Adipocyte (in vitro differentiated cells): ENCODE results near the gene CEP20.
"Not testable (repeated sequence)": the region's sequence is repeated elsewhere in the genome, so short reads cannot be mapped to it uniquely, and the experiment has no call there.

Source experiments
- DNase-seq: peaks from one replicate; pipeline ENCODE4 v3.0.0-alpha.2; 2015; ENCODE audit warnings: low read depth
- H3K27me3 ChIP-seq: replicated peaks from 2 replicates; pipeline ENCODE4 v1.7.0; 2013; ENCODE audit warnings: mild to moderate bottlenecking, low read length, moderate library complexity; ENCODE audit not compliant: control insufficient read depth, insufficient read depth
- H3K36me3 ChIP-seq: 2 replicates; pipeline ENCODE4 v1.7.0; 2013; ENCODE audit warnings: low read length, mild to moderate bottlenecking, moderate library complexity; ENCODE audit not compliant: control insufficient read depth, insufficient read depth, severe bottlenecking
- H3K4me1 ChIP-seq: 2 replicates; pipeline ENCODE4 v1.7.0; 2013; ENCODE audit warnings: mild to moderate bottlenecking, low read length, moderate library complexity; ENCODE audit not compliant: control insufficient read depth, insufficient read depth
- H3K4me3 ChIP-seq: 2 replicates; pipeline ENCODE4 v1.7.0; 2013; ENCODE audit warnings: mild to moderate bottlenecking, low read length, moderate library complexity
- H3K9ac ChIP-seq: 2 replicates; pipeline ENCODE4 v1.7.0; 2013; ENCODE audit warnings: mild to moderate bottlenecking, low read length, moderate library complexity
- H3K9me3 ChIP-seq: 2 replicates; pipeline ENCODE4 v1.7.0; 2013; ENCODE audit warnings: mild to moderate bottlenecking, low read length, moderate library complexity; ENCODE audit not compliant: control insufficient read depth

CEP20 gene, protein sequence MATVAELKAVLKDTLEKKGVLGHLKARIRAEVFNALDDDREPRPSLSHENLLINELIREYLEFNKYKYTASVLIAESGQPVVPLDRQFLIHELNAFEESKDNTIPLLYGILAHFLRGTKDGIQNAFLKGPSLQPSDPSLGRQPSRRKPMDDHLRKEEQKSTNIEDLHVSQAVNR

DNA sequence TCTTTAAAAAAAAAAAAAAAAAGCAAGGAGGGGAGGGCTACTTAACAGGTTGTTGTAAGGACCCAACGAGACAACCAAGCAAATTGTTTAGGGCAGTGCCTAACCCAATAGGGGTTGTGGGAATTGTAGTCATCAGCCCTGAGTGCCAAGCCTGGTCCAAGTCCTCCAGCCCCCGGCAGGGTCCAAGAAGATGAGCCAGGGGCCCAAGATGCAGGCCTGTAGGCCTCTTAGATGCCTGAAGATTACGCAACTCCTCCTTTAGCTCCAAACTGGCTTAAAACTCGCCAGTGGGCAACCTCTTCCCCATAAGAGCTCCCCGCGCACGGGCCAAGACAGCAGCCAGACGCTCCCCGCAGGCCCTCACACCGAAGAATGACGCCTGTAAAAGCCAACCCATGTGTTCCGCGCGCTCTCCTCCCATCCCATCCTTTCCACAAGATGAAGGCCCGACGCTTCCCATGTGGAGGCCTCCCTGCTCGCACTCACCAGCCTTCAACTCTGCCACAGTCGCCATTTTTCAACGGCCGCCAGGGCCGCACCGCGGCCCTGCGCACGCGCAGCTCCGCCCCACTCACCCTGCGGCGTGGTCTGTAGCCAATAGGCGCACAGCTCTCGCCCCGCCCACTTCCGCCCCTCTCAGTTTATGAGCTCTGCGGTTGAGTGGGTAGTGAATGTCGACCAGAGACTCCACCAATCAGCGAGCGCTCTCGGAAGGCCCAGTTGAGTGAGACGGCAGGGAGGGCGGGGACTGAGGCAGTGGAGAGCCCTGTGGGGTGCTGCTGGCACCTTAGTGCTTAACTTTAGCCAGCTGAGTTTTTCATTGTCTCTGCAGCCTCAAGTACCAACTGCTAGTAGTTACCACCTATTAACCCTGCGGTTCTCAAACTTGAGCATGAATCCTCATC, at the start of gene CEP20:
Gene CEP20, minus strand, starts transcription at position 532 of the 905 bp plus-strand sequence. Its CDS starts 18 bp downstream, at position 514.
- peaks cover 5% of the 10 kb centered on the region for H3K36me3 ChIP-seq
- DNase-seq, result peak; percentile 100
- H3K9me3 ChIP-seq, result no peaks in the 10 kb centered on the region
- peaks cover 22% of the 10 kb centered on the region for H3K4me1 ChIP-seq
- H3K4me3 ChIP-seq, result peak within 1 kb of the TSS; percentile 98
- no peaks in the 10 kb centered on the region for H3K27me3 ChIP-seq
- H3K9ac ChIP-seq, result peak within 1 kb of the TSS; percentile 97

DNA sequence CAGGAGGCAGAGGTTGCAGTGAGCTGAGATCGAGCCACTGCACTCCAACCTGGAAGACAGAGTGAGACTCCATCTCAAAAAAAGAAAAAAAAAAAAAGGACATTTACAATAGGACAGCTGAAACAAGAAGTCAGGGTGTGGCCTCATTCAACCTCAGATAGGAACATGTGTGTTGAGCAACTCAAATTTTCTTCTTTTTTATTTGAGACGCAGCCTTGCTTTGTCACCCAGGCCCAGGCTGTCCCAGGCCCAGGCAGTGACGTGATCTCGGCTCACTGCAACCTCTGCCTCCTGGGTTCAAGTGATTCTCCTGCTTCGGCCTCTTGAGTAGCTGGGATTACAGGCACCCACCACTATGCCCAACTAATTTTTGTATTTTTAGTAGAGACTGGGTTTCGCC, 48.4 kb upstream of the CEP20 start:
- peaks cover 13% of the 10 kb centered on the region for H3K9me3 ChIP-seq
- H3K4me3 ChIP-seq, H3K27me3 ChIP-seq, H3K36me3 ChIP-seq, DNase-seq, H3K9ac ChIP-seq, H3K4me1 ChIP-seq: not testable (repeated sequence)

DNA sequence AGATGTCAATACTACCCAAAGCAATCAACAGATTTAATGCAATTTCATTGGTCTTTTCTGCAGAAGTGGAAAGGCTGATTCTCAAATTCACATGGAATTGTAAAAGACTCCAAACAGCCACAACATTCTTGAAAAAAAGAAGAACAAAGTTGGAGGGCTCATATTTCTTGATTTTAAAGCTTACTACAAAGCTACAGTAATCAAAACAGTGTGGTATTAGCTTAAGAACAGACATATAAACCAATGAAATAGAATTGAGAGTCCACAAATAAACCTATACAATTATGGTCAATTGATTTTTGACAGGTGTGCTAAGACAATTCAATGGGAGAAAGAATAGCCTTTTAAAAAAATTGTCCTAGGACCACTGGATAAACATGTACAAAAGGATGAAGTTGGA, 46.6 kb upstream of the CEP20 start:
- Histone ChIP-seq H3K9me3 (peaks cover 13% of the 10 kb centered on the region), H3K4me1 (no peaks in the 10 kb centered on the region), H3K36me3 (no peaks in the 10 kb centered on the region), H3K27me3 (no peaks in the 10 kb centered on the region), H3K9ac (no peak overlapping the region), H3K4me3 (no peak overlapping the region)
- DNase-seq, result no peak

DNA sequence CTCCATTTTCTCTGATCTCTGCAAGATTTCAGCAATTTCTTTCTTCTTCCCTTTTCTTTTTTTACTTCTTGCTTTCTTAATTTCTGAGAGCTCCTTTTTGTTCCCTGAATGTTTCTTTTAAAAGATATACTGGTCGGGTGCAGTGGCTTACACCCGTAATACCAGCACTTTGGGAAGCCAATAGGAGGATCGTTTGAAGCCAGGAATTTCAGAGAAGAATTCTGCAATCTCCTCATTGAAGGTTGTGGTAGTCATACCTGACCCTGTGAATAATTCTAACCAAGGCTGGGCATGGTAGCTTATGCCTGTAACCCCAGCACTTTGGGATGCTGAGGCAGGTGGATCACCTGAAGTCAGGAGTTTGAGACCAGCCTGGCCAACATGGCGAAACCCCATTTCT, 45.4 kb upstream of the CEP20 start:
- H3K4me3 ChIP-seq, result no peak overlapping the region
- peaks cover 13% of the 10 kb centered on the region for H3K9me3 ChIP-seq
- no peaks in the 10 kb centered on the region for H3K27me3 ChIP-seq
- no peak for DNase-seq
- H3K4me1 ChIP-seq, result peaks cover 2% of the 10 kb centered on the region
- H3K9ac ChIP-seq, result no peak overlapping the region
- no peaks in the 10 kb centered on the region for H3K36me3 ChIP-seq

DNA sequence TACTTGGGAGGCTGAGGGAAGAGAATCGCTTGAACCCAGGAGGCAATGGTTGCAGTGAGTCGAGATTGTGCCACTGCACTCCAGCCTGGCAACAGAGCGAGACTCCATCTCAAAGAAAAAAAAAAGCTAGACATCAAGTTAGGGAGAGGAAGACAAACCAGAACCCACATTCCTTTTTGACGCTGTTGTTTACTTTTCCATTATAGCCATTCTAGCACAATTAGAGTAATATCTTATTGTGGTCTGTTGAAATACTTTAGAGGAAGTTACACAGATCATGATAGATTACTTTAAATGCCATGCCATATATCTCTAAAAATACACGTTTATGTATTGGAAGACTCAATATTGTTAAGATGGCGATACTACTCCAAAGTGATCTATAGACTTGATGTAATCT, 44.5 kb upstream of the CEP20 start:
- peaks cover 3% of the 10 kb centered on the region for H3K4me1 ChIP-seq
- peaks cover 13% of the 10 kb centered on the region for H3K9me3 ChIP-seq
- no peak for DNase-seq
- H3K9ac ChIP-seq, result no peak overlapping the region
- H3K27me3 ChIP-seq, result no peaks in the 10 kb centered on the region
- H3K36me3 ChIP-seq, result no peaks in the 10 kb centered on the region
- no peak overlapping the region for H3K4me3 ChIP-seq

DNA sequence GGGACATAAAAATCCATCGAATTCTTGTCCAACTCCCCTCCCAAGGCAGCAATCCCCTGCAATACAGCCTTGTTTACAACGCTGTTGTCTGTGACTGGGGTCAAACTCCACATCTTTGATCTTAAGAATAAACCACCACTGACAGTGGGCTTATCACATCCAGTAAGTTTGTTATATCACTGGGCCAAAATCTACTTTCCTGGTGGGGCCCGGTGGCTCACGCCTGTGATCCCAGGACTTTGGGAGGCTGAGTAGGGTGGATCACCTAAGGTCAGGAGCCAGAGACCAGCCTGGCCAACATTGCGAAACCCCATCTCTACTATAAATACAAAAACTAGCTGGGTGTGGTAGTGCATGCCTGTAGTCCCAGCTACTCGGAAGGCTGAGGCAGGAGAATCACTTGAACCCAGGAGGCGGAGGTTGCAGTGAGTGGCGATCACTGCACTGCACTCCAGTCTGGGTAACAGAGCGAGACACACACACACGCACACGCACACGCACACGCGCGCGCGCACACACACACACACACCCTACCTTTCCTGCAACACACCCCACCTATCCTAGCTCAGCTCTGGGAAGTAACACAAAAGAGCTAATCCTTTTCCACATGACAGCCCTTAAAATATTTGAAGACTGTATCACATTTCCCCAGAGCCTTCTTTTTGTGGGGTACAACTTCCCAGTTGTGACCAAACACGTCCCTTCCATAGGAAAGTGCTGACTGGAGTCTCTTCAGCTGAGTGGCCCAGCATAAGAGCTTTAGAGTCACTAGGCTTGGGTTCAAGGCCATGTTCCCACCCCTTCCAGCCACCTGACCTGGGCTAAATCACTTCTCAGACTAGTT, 40.1 kb upstream of the CEP20 start:
- Histone ChIP-seq H3K9ac (no peak overlapping the region), H3K4me3 (no peak overlapping the region), H3K36me3 (no peaks in the 10 kb centered on the region), H3K9me3 (peaks cover 2% of the 10 kb centered on the region), H3K27me3 (no peaks in the 10 kb centered on the region), H3K4me1 (peaks cover 3% of the 10 kb centered on the region)
- DNase-seq, result no peak

DNA sequence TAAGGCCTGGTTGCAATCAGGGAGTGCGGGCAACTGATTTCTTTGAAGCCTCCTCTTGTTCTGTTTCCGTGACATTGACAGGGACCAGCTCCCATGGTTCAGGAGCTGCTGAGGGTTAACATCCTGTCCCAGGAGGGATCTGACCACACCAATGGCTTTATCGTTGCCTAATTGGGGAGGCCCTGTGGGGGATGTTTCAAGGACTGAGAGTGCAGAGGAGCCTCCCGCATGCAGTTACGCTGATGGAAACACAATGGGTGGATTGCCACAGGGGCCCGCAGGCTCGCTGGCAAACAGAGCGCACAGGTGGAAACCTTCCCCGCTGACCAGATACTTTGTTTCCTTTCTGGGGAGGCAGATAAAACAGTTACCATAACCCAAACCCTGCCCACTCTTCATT, 37.2 kb upstream of the CEP20 start:
- no peak for DNase-seq
- H3K4me1 ChIP-seq, result peaks cover 3% of the 10 kb centered on the region
- H3K4me3 ChIP-seq, result no peak overlapping the region
- no peak overlapping the region for H3K9ac ChIP-seq
- H3K9me3 ChIP-seq, result no peaks in the 10 kb centered on the region
- no peaks in the 10 kb centered on the region for H3K36me3 ChIP-seq
- H3K27me3 ChIP-seq, result no peaks in the 10 kb centered on the region

DNA sequence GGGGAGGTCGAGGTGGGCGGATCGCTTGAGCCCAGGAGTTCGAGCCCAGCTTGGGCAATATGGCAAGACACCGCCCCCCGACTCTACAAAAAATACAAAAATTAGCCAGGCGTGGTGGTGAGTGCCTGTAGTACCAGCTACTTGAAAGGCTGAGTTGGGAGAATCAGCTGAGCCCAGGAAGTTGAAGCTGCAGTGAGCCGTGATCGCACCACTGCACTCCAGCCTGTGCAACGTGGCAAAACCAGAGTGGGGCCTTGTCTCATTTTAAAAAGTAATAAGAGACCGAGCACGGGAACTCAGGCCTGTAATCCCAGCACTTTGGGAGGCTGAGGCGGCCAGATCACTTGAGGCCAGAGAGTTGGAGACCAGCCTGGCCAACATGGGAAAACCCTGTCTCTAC, 36.6 kb upstream of the CEP20 start:
- DNase-seq, result no peak
- Histone ChIP-seq H3K9me3 (no peaks in the 10 kb centered on the region), H3K27me3 (no peaks in the 10 kb centered on the region), H3K4me1 (peaks cover 3% of the 10 kb centered on the region), H3K9ac (no peak overlapping the region), H3K36me3 (no peaks in the 10 kb centered on the region), H3K4me3 (no peak overlapping the region)

DNA sequence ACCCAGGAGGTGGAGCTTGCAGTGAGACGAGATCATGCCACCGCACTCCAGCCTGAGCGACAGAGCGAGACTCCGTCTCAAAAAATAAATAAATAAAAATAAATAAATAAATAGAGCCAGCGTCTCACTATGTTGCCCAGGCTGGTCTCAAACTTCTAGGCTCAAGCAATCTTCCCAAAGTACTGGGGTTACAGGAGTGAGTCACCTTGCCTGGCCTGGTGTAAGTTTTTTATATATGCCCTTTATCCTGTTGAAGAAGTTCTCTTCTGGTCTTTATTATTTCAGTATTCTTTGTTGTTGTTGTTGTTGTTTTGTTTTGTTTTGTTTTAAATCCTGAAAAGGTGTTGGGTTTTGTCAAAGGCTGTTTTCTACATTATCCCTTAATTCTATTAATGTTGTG, 30.9 kb upstream of the CEP20 start:
- no peak overlapping the region for H3K4me3 ChIP-seq
- DNase-seq, result no peak
- H3K36me3 ChIP-seq, result no peaks in the 10 kb centered on the region
- no peaks in the 10 kb centered on the region for H3K4me1 ChIP-seq
- H3K9ac ChIP-seq, result no peak overlapping the region
- H3K9me3 ChIP-seq, result no peaks in the 10 kb centered on the region
- H3K27me3 ChIP-seq, result no peaks in the 10 kb centered on the region

DNA sequence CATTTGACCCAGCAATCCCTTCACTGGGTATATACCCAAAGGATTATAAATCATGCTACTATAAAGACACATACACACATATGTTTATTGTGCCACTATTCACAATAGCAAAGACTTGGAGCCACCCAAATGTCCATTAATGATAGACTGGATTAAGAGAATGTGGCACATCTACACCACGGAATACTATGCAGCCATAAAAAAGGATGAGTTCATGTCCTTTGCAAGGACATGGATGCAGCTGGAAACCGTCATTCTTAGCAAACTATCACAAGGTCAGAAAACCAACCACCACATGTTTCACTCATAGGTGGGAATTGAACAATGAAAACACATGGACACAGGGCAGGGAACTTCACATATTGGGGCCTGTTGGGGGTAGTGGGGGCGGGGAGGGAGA, 29.9 kb upstream of the CEP20 start:
- H3K36me3 ChIP-seq, H3K4me3 ChIP-seq, H3K9me3 ChIP-seq, DNase-seq, H3K9ac ChIP-seq, H3K27me3 ChIP-seq, H3K4me1 ChIP-seq: not testable (repeated sequence)

DNA sequence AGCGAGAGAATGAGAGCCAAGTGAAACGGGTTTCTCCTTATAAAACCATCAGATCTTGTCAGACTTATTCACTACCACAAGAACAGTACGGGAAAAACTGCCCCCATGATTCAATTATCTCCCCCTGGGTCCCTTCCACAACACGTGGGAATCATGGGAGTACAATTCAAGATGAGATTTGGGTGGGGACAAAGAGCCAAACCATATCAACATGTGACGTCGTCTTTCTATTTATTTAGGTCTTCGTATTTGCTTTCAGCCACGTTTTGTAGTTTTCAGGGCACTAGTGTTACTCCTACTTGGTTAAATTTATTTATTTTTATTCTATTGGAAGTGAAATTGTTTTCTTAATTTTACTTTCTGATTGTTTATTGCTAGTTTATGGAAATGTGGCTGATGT, 27.9 kb upstream of the CEP20 start:
- Histone ChIP-seq H3K36me3 (no peaks in the 10 kb centered on the region), H3K27me3 (no peaks in the 10 kb centered on the region), H3K9me3 (no peaks in the 10 kb centered on the region), H3K4me3 (no peak overlapping the region), H3K9ac (no peak overlapping the region), H3K4me1 (no peaks in the 10 kb centered on the region)
- no peak for DNase-seq
